ENCODE measurements around the gene LHFPL3.

DNA sequence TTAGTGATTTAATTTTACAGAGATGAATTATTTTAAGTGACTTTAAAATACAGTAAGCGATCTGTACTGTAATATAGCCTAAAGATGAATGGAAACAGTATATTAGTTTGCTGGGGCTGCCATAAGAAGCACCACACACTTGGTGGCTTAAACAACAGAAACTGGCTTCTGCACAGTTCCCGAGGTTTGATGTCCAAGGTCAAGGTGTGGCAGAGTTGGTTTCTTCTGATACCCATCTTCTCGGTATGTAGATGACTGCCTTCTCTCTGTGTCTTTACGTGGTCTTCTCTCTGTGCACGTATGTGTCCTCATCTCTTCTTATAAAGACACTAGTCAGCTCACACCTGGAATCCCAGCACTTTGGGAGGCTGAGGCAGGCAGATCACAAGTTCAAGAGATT, 621.6 kb downstream of the LHFPL3 start:
- TF ChIP-seq, protein P1, sequence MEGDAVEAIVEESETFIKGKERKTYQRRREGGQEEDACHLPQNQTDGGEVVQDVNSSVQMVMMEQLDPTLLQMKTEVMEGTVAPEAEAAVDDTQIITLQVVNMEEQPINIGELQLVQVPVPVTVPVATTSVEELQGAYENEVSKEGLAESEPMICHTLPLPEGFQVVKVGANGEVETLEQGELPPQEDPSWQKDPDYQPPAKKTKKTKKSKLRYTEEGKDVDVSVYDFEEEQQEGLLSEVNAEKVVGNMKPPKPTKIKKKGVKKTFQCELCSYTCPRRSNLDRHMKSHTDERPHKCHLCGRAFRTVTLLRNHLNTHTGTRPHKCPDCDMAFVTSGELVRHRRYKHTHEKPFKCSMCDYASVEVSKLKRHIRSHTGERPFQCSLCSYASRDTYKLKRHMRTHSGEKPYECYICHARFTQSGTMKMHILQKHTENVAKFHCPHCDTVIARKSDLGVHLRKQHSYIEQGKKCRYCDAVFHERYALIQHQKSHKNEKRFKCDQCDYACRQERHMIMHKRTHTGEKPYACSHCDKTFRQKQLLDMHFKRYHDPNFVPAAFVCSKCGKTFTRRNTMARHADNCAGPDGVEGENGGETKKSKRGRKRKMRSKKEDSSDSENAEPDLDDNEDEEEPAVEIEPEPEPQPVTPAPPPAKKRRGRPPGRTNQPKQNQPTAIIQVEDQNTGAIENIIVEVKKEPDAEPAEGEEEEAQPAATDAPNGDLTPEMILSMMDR (conservative IDR thresholded peaks at IDR 0.05; ENCODE audit: low read depth in 2 of 2): no peak
- TF ChIP-seq EZH2 (IDR thresholded peaks at IDR 0.05; ENCODE audit: low read depth, unreplicated experiment): no peak
